Loucy (cell line): ENCODE data around the gene IQSEC1.

Source experiments
- H2AFZ ChIP-seq: fragments of 200-600 bp; sonication (generic); 2 replicates; pipeline ENCODE4 v1.6.0; 2016; ENCODE audit warnings: antibody characterized with exemption, mild to moderate bottlenecking, low read length, moderate library complexity
- H3F3A ChIP-seq: fragments of 200-600 bp; 2 replicates; pipeline ENCODE4 v1.6.0; 2016; ENCODE audit warnings: antibody characterized with exemption, low read depth, mild to moderate bottlenecking
- H3K27me3 ChIP-seq: fragments of 200-600 bp; sonication (generic); 2 replicates; pipeline ENCODE4 v1.6.1; 2014; ENCODE audit warnings: low read length, mild to moderate bottlenecking; ENCODE audit not compliant: insufficient read depth, poor library complexity, severe bottlenecking
- H3K36me3 ChIP-seq: fragments of 200-600 bp; sonication (generic); 2 replicates; pipeline ENCODE4 v1.6.1; 2016; ENCODE audit warnings: low read length; ENCODE audit not compliant: insufficient read depth
- H3K4me1 ChIP-seq: fragments of 200-600 bp; sonication (generic); 2 replicates; pipeline ENCODE4 v1.5.1; 2014; ENCODE audit warnings: low read length, mild to moderate bottlenecking; ENCODE audit not compliant: insufficient read depth, poor library complexity, severe bottlenecking
- H3K4me2 ChIP-seq: fragments of 200-600 bp; sonication (generic); 2 replicates; pipeline ENCODE4 v1.6.0; 2014; ENCODE audit warnings: antibody characterized with exemption, low read length, low read depth, mild to moderate bottlenecking; ENCODE audit not compliant: poor library complexity, severe bottlenecking
- H3K4me3 ChIP-seq: fragments of 200-600 bp; sonication (generic); 2 replicates; pipeline ENCODE4 v1.5.1; 2014; ENCODE audit warnings: low read length, mild to moderate bottlenecking, mixed read lengths; ENCODE audit not compliant: poor library complexity, severe bottlenecking
- H3K79me2 ChIP-seq: fragments of 200-600 bp; sonication (generic); 2 replicates; pipeline ENCODE4 v1.6.1; 2014; ENCODE audit warnings: low read length; ENCODE audit not compliant: insufficient read depth
- H3K9ac ChIP-seq: fragments of 200-600 bp; sonication (generic); 2 replicates; pipeline ENCODE4 v1.6.0; 2014; ENCODE audit warnings: mild to moderate bottlenecking, low read depth, low read length, moderate library complexity; ENCODE audit not compliant: poor library complexity, severe bottlenecking
- H3K9me2 ChIP-seq: fragments of 200-600 bp; sonication (generic); replicated peaks from 2 replicates; pipeline ENCODE4 v1.6.1; 2016; ENCODE audit warnings: low read depth, low read length, mixed read lengths
- H3K9me3 ChIP-seq: fragments of 200-600 bp; sonication (generic); 2 replicates; pipeline ENCODE4 v1.6.1; 2014; ENCODE audit warnings: mild to moderate bottlenecking, antibody characterized with exemption, low read length, low read depth; ENCODE audit not compliant: insufficient read depth
- H4K20me1 ChIP-seq: fragments of 200-600 bp; sonication (generic); 2 replicates; pipeline ENCODE4 v1.6.0; 2014; ENCODE audit warnings: antibody characterized with exemption, low read length, mild to moderate bottlenecking; ENCODE audit not compliant: insufficient read depth, poor library complexity, severe bottlenecking
- EZH2phosphoT487 ChIP-seq: fragments of 200-600 bp; IDR thresholded peaks from 2 replicates; pipeline ENCODE4 v1.6.1; 2018; ENCODE audit warnings: antibody characterized with exemption, mild to moderate bottlenecking, moderate library complexity, borderline replicate concordance
- TF ChIP-seq, protein P1 (sequence below): fragments of 200-600 bp; sonication (generic); conservative IDR thresholded peaks from 2 replicates; pipeline ENCODE4 v1.5.1; 2014; ENCODE audit warnings: mild to moderate bottlenecking, antibody characterized with exemption, low read length

IQSEC1 gene

DNA sequence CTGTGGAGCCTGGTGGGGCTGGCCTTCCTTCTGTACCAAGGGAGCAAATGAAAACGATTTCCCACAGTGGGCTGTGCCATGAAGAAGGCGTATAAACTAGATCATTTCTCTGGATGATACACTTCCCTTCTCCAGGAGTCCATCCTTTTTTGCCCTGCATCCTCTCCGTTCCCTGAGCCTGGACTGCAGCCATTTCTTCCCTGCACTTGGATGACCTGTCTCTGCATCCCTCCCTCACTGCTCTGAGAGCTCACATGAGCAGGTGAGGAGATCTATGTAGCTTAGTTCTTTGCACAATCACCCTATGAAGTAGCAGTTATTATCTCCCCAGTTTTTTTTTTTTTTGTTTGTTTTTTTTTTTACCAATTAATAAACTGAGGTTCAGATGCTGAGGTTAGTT, 46.7 kb downstream of the IQSEC1 start:
- Histone ChIP-seq H3K27me3 (no peaks in the 10 kb centered on the region), H3K79me2 (peaks cover 8% of the 10 kb centered on the region; the same call in 1 of the 2 replicates), H2AFZ (no peak overlapping the region), H3K4me3 (no peak overlapping the region), H4K20me1 (no peaks in the 10 kb centered on the region), H3K4me2 (no peak overlapping the region), H3F3A (no peaks in the 10 kb centered on the region), H3K36me3 (no peaks in the 10 kb centered on the region), H3K9ac (no peak overlapping the region), H3K9me2 (no peaks in the 10 kb centered on the region), H3K9me3 (no peaks in the 10 kb centered on the region), H3K4me1 (peaks cover 25% of the 10 kb centered on the region)
- TF ChIP-seq EZH2phosphoT487, result no peak
- TF ChIP-seq, protein P1, sequence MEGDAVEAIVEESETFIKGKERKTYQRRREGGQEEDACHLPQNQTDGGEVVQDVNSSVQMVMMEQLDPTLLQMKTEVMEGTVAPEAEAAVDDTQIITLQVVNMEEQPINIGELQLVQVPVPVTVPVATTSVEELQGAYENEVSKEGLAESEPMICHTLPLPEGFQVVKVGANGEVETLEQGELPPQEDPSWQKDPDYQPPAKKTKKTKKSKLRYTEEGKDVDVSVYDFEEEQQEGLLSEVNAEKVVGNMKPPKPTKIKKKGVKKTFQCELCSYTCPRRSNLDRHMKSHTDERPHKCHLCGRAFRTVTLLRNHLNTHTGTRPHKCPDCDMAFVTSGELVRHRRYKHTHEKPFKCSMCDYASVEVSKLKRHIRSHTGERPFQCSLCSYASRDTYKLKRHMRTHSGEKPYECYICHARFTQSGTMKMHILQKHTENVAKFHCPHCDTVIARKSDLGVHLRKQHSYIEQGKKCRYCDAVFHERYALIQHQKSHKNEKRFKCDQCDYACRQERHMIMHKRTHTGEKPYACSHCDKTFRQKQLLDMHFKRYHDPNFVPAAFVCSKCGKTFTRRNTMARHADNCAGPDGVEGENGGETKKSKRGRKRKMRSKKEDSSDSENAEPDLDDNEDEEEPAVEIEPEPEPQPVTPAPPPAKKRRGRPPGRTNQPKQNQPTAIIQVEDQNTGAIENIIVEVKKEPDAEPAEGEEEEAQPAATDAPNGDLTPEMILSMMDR, result no peak

DNA sequence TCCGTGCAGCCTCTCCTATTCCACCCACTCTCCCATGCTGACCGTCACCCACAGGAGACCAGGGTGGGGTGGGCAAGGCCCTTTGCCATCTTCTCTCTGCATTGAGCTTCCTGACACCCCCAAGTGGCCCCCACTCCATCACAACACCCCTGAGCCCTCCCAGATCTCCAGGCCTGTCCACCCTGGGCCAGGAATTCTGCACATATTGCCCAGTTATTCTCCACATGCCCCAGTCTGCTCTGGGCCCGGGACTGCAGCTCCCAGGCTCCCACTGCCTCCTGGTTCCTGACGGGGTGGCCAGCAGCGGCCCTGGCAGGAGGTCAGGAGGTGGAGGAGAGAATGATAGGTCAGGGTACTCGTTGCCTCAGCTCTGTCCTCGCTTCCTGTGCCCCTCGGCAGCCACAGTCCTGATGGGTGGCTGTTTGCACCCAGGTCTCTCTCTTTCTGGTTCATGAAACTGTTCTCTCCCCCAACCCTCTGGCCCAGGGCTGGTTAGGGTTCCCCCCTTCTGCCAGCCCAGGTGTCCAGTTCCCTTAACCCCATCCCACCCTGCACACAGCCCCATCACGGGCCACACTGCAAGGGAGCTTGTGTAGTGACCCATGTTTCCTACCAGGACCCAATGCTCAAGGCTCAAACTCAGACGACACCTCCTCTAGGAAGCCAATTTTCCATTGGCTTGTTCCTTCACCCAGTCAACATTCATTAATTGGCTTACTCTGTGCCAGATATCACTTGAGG, 47.3 kb downstream of the IQSEC1 start:
- peaks cover 31% of the 10 kb centered on the region for H3K4me1 ChIP-seq
- no peaks in the 10 kb centered on the region for H3K27me3 ChIP-seq
- peaks cover 13% of the 10 kb centered on the region; the same call in 1 of the 2 replicates for H3K79me2 ChIP-seq
- no peaks in the 10 kb centered on the region for H3K9me3 ChIP-seq
- H3K4me3 ChIP-seq, result no peak overlapping the region
- no peak overlapping the region for H2AFZ ChIP-seq
- H3F3A ChIP-seq, result no peaks in the 10 kb centered on the region
- no peak for TF ChIP-seq EZH2phosphoT487
- TF ChIP-seq, protein P1, result no peak
- no peak overlapping the region for H3K4me2 ChIP-seq
- H3K9me2 ChIP-seq, result no peaks in the 10 kb centered on the region
- H3K36me3 ChIP-seq, result no peaks in the 10 kb centered on the region
- H3K9ac ChIP-seq, result no peak overlapping the region
- H4K20me1 ChIP-seq, result no peaks in the 10 kb centered on the region

DNA sequence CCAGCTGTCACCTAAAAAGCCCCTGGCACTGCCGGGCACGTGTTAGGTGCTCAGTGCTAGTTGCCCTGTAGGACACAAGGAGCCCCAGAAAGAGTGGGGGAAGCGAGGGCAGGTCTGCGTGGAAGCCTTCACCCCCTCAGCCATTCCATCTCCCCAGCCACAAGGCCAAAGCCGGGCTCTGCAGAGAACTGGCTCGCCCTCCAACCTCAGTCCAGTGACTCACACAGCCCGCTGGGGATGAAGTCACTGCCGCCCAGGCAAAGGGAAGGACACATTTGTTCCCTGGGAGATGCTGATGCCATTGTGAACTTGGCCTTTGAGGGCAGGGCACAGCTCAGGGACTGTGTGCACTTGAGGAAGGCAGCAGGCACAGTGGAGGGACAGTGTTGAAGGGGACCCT, 48.1 kb downstream of the IQSEC1 start:
- H3K9ac ChIP-seq, result no peak overlapping the region
- H3K9me3 ChIP-seq, result no peaks in the 10 kb centered on the region
- no peak overlapping the region for H3K4me3 ChIP-seq
- H3K79me2 ChIP-seq, result peaks cover 22% of the 10 kb centered on the region; the same call in 1 of the 2 replicates
- no peaks in the 10 kb centered on the region for H3K27me3 ChIP-seq
- H3K9me2 ChIP-seq, result no peaks in the 10 kb centered on the region
- peaks cover 39% of the 10 kb centered on the region for H3K4me1 ChIP-seq
- H4K20me1 ChIP-seq, result no peaks in the 10 kb centered on the region
- H3K4me2 ChIP-seq, result no peak overlapping the region
- H2AFZ ChIP-seq, result no peak overlapping the region
- TF ChIP-seq, protein P1, result no peak
- no peak for TF ChIP-seq EZH2phosphoT487
- H3F3A ChIP-seq, result no peaks in the 10 kb centered on the region
- no peaks in the 10 kb centered on the region for H3K36me3 ChIP-seq
